Sigmoid colon (tissue), 7 donors: ENCODE data around the gene LYPD6B. TPM values are rescaled to one million over a fixed set of nuclear protein-coding genes. Genes with fewer than 3 reads are reported as not detected.
A peak's percentile ranks its signal among the peaks of the same experiment; 100 is the strongest.

Experiments used
- DNase-seq: peaks from one replicate; pipeline ENCODE4 v3.0.0-alpha.2; 2019
- H3K27ac ChIP-seq, 4 donors: fragments of 200-600 bp; sonication (generic); one replicate each; pipeline ENCODE4 v1.5.1; 2016 to 2019; ENCODE audit warnings: mild to moderate bottlenecking in 1 of 4
- H3K27me3 ChIP-seq, 3 donors: fragments of 200-600 bp; sonication (generic); one replicate each; pipeline ENCODE4 v1.5.1; 2019; ENCODE audit warnings: mild to moderate bottlenecking in 1 of 3
- H3K36me3 ChIP-seq, 4 donors: fragments of 200-600 bp; sonication (generic); one replicate each; pipeline ENCODE4 v1.5.1; 2016 to 2019
- H3K4me1 ChIP-seq, 4 donors: fragments of 200-600 bp; sonication (generic); one replicate each; pipeline ENCODE4 v1.5.1; 2017 to 2019
- H3K4me3 ChIP-seq, 4 donors: fragments of 200-600 bp; sonication (generic); one replicate each; pipeline ENCODE4 v1.5.1; 2017 to 2019; ENCODE audit warnings: mild to moderate bottlenecking in 2 of 4, moderate library complexity in 1 of 4
- H3K9me3 ChIP-seq, 4 donors: fragments of 200-600 bp in 3 of 4; sonication (generic) in 3 of 4; one replicate each; pipeline versions ENCODE4 v1.5.1 to v1.6.1; 2013 to 2019
- CTCF ChIP-seq, 4 experiments: fragments of 450-650 bp in 3 of 4; fragments of 200-600 bp in 1 of 4; IDR thresholded peaks; one replicate each; pipeline ENCODE4 v1.5.1; 2016 to 2019; ENCODE audit warnings: antibody characterized with exemption in 4 of 4, mild to moderate bottlenecking in 3 of 4, moderate library complexity in 2 of 4
- EP300 ChIP-seq, 4 donors: sonication (generic); formaldehyde crosslinking; IDR thresholded peaks; one replicate each; pipeline ENCODE4 v1.6.1; 2017; ENCODE audit warnings: antibody characterized with exemption in 4 of 4
- POLR2A ChIP-seq, 2 donors: fragments of 450-650 bp; IDR thresholded peaks; one replicate each; pipeline ENCODE4 v1.6.1; 2016; ENCODE audit warnings: antibody characterized with exemption in 2 of 2, mild to moderate bottlenecking in 2 of 2, moderate library complexity in 2 of 2
- POLR2AphosphoS5 ChIP-seq, 4 donors: sonication (generic); formaldehyde crosslinking; IDR thresholded peaks; one replicate each; pipeline ENCODE4 v1.6.1; 2017; ENCODE audit warnings: antibody characterized with exemption in 4 of 4
- WGBS, 2 donors: extraction: QIAGEN DNeasy Blood & Tissue Kit; methylation state at CpG; one replicate each; pipeline ENCODE4 v1.1.7; 2013; 5-methylcytosine and 5-hydroxymethylcytosine counted together
- intact Hi-C: fragments of 100-400 bp; cut with DNase I; formaldehyde crosslinking; loops from one replicate; pipeline ENCODE4 v1.15.1; 2023
- polyA plus RNA-seq, 3 donors: library from polyadenylated mRNA; stranded (reverse); fragments of 200-250 nt; gene quantifications; one replicate each; pipeline ENCODE4 v1.2.3, GENCODE V29; 2013
- total RNA-seq, 4 donors: library from RNA; depleted of rRNA; stranded (reverse); fragments of >200 nt; gene quantifications; one replicate each; pipeline ENCODE4 v1.1.0, GENCODE V29; 2016
- donor health status: healthy with polysubstance abuse.
- donor health status: Bipolar disorder and iron deficiency.
- donor health status: healthy.

Gene LYPD6B
- total and polyA plus RNA-seq, 7 donors = 0.66 to 2.1 (median 1.5) TPM; not detected in 3

DNA sequence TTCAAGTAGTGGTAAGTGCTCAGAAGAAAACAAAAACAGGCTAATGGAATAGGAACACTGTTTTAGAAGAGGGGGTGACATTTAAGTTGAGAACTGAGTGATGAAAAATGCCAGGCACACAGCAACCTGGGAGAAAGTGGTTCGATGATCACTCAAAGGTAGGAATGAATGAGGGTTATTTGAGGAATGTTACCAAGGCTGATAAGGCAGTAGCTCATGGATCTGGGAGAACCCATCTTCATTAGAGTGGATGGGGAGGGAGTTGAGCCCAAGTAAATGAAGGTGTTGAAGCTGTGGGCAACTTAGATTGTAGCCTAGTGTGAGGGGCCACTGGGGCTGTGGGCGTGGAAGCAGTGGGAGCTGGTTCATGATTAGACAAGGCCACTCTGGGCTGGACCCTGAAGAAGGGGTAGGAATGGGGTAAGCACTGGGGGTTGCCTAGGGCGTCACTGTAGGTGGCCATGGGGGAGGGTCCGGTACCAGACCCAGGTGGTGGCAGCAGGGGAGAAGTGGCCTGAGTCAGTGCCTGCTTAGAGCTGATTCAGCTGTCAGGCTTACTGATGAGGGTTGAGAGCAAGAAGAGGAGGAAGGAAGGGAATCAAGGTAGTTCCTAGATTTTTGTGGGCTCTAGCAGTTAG lies 22.5 kb upstream of the LYPD6B start:
- Histone ChIP-seq H3K4me1 (peaks cover 0 to 5% (median 2%) of the 10 kb centered on the region in 4 donors), H3K27ac (no peak overlapping the region), H3K36me3 (no peaks in the 10 kb centered on the region), H3K9me3 (no peaks in the 10 kb centered on the region), H3K27me3 (no peaks in the 10 kb centered on the region), H3K4me3 (no peak overlapping the region)
- TF ChIP-seq EP300 (IDR thresholded peaks at IDR 0.05) = no peak
- no peak for TF ChIP-seq CTCF (IDR thresholded peaks at IDR 0.05)
- TF ChIP-seq POLR2AphosphoS5 (IDR thresholded peaks at IDR 0.05) = no peak
- no peak for TF ChIP-seq POLR2A (IDR thresholded peaks at IDR 0.05)
- intact Hi-C loops = no loop called here
- no peak for DNase-seq
- WGBS, 2 donors = 90 to 93% methylated on average over 4 of the region's 4 CpGs

DNA sequence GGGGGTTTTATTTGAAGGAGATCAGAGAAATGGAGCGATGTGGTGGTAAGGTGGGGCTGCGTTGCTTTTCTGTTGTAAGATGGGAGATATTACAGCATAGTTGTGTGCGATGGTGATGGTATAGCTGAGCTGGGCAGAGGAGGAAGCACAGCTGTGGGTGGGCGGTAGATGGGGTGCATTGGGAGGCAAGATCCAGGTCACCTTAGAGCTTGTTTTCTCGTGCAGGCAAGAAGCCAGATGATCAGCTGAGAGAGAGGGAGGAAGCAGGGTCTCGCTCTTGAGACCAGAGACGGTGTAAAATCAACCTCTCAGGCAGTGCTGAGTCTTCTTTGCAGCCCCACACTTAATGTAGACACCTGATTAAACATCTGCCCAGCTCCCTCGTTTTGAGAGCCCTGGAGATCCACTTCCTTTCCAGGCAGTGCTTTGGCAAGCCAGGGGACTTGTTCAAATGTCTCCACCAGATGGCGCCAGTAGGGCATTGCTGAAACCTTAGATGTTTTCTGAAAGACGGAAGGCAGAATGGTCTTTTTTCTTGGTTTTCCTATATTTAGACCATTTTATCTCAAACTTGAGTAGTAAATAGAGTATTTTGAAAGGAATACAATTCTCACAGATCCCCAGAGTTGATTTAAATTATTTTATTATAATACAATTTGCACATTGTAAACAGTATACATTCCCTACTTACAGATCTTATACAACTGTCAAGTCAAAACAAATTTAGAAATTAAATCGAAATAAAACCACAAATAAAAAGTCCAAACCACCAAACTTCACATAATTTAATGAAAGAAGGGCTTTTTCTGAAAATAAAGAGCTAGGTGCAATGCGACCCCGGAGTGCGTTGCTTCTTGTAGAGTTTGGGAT lies 21.1 kb upstream of the LYPD6B start:
- Histone ChIP-seq H3K4me3 (no peak overlapping the region), H3K4me1 (peaks cover 0 to 5% (median 2%) of the 10 kb centered on the region in 4 donors), H3K36me3 (no peaks in the 10 kb centered on the region), H3K27ac (no peak overlapping the region), H3K9me3 (no peaks in the 10 kb centered on the region), H3K27me3 (no peaks in the 10 kb centered on the region)
- no peak for TF ChIP-seq POLR2A (IDR thresholded peaks at IDR 0.05)
- TF ChIP-seq CTCF (IDR thresholded peaks at IDR 0.05) = peak in 3 of 4 experiments; percentile 60 to 85 (median 69)
- DNase-seq = peak; percentile 82
- 48 to 52% methylated on average over 14 of the region's 14 CpGs for WGBS, 2 donors
- intact Hi-C loops = loop anchor here (1.0 kb wide), 1 partner anchor 544 kb away; no protein-coding TSS in a partner anchor

DNA sequence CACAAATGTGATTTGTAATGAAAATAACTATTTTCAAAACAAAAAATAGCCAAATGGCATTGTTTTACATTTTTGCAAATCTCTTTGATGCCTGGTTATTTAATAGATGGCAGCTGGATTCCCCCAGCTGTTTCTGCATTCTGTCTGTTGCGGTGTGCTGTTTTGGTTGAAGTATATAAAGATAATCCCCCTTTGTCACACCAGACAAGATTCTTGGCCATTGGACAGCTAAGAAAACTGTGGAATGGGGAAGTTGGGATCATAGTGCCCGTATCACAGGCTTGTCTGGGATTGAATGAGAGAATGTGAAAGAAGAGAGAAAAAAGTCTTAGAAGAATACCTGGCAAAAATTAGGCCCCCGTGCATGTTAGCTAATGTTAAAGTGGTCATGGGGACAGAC lies 19.5 kb upstream of the LYPD6B start:
- intact Hi-C loops = no loop called here
- TF ChIP-seq CTCF (IDR thresholded peaks at IDR 0.05) = no peak
- TF ChIP-seq EP300 (IDR thresholded peaks at IDR 0.05) = no peak
- no peak for TF ChIP-seq POLR2A (IDR thresholded peaks at IDR 0.05)
- TF ChIP-seq POLR2AphosphoS5 (IDR thresholded peaks at IDR 0.05) = no peak

DNA sequence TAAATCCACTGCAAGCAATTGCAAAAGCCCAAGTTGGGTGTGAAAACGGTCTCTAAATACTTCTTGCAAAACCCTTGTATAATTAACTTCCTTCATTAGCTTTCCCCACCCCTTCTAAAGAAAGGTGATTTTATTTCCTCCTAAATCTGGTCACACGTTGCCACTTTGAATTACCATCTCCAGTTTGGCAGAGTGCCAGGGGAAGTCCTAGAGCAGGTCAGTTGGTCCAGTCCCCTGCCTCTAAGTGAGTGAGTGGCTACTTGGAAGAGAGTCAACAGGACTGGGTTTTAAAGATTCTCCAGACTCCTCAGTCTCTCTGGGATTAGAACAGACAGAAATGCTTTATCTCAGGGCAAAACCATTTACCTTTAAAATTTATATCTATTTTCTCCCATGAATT lies 18.7 kb upstream of the LYPD6B start:
- H3K27ac ChIP-seq = no peak overlapping the region
- H3K36me3 ChIP-seq = no peaks in the 10 kb centered on the region
- no peaks in the 10 kb centered on the region for H3K9me3 ChIP-seq
- no peak overlapping the region for H3K4me3 ChIP-seq
- WGBS, 2 donors = 10 to 28% methylated on average over 2 of the region's 2 CpGs
- H3K4me1 ChIP-seq = peaks cover 0 to 5% (median 2%) of the 10 kb centered on the region in 4 donors
- intact Hi-C loops = no loop called here
- DNase-seq = no peak
- no peaks in the 10 kb centered on the region for H3K27me3 ChIP-seq
- TF ChIP-seq POLR2A (IDR thresholded peaks at IDR 0.05) (no peak), POLR2AphosphoS5 (IDR thresholded peaks at IDR 0.05) (no peak), EP300 (IDR thresholded peaks at IDR 0.05) (no peak), CTCF (IDR thresholded peaks at IDR 0.05) (no peak)

More for the DNA sequence above, 19.5 kb upstream of the LYPD6B start:
- Histone ChIP-seq H3K4me3 (no peak overlapping the region), H3K4me1 (peaks cover 0 to 5% (median 2%) of the 10 kb centered on the region in 4 donors), H3K36me3 (no peaks in the 10 kb centered on the region), H3K9me3 (no peaks in the 10 kb centered on the region), H3K27me3 (no peaks in the 10 kb centered on the region), H3K27ac (no peak overlapping the region)
- WGBS, 2 donors = 72 to 77% methylated on average over 3 of the region's 3 CpGs
- DNase-seq = no peak
